Peyer's patch (tissue), 4 donors: ENCODE data around the gene TMTC2. TPM values are rescaled to one million over a fixed set of nuclear protein-coding genes. Genes with fewer than 3 reads are reported as not detected.
"Not testable (repeated sequence)": the region's sequence is repeated elsewhere in the genome, so short reads cannot be mapped to it uniquely, and the experiment has no call there.

ENCODE experiments used
- DNase-seq, 3 donors: peaks; one replicate each; pipeline ENCODE4 v3.0.0-alpha.2; 2017 to 2019
- H3K27ac ChIP-seq, 4 donors: fragments of 200-600 bp; sonication (generic); one replicate each; pipeline ENCODE4 v1.5.1; 2016 to 2019
- H3K27me3 ChIP-seq, 2 donors: fragments of 200-600 bp; sonication (generic); one replicate each; pipeline ENCODE4 v1.5.1; 2019
- H3K36me3 ChIP-seq, 3 donors: fragments of 200-600 bp; sonication (generic); one replicate each; pipeline ENCODE4 v1.5.1; 2016 to 2019
- H3K4me1 ChIP-seq, 4 donors: fragments of 200-600 bp; sonication (generic); one replicate each; pipeline ENCODE4 v1.5.1; 2016 to 2019
- H3K4me3 ChIP-seq, 4 donors: fragments of 200-600 bp; sonication (generic); 1 replicate in 3 of 4; 2 replicates in 1 of 4; pipeline ENCODE4 v1.5.1; 2016 to 2019; ENCODE audit warnings: mild to moderate bottlenecking in 1 of 4
- H3K9me3 ChIP-seq, 4 donors: fragments of 200-600 bp; sonication (generic); one replicate each; pipeline ENCODE4 v1.5.1; 2016 to 2019; ENCODE audit warnings: mild to moderate bottlenecking in 1 of 4
- CTCF ChIP-seq, 6 experiments: fragments of 450-650 bp in 4 of 6; fragments of 200-600 bp in 2 of 6; sonication (generic) in 1 of 6; IDR thresholded peaks; one replicate each; pipeline ENCODE4 v1.5.1; 2017 to 2019; ENCODE audit warnings: antibody characterized with exemption in 6 of 6, mild to moderate bottlenecking in 3 of 6, moderate library complexity in 1 of 6
- POLR2A ChIP-seq, 2 donors: fragments of 450-650 bp; IDR thresholded peaks; one replicate each; pipeline ENCODE4 v1.5.1; 2017; ENCODE audit warnings: antibody characterized with exemption in 2 of 2, mild to moderate bottlenecking in 2 of 2, moderate library complexity in 2 of 2
- total RNA-seq, 4 donors: library from RNA; depleted of rRNA; stranded (reverse); fragments of >200 nt; gene quantifications; one replicate each; pipeline ENCODE4 v1.1.0, GENCODE V29; 2016

Gene TMTC2
- total RNA-seq, 4 donors from 2014 or later, result 7.0 to 19.8 (median 8.5) TPM

GRCh38 chr12:82804601-82805000 is 117.9 kb downstream of the TMTC2 start:
- no peaks in the 10 kb centered on the region for H3K27me3 ChIP-seq
- no peak overlapping the region for H3K27ac ChIP-seq
- H3K36me3 ChIP-seq, result no peaks in the 10 kb centered on the region
- no peaks in the 10 kb centered on the region for H3K9me3 ChIP-seq
- no peaks in the 10 kb centered on the region for H3K4me1 ChIP-seq
- no peak for DNase-seq
- H3K4me3 ChIP-seq, result no peak overlapping the region
- TF ChIP-seq POLR2A (IDR thresholded peaks at IDR 0.05) (no peak), CTCF (IDR thresholded peaks at IDR 0.05) (no peak)

GRCh38 chr12:82805004-82805403 is 118.3 kb downstream of the TMTC2 start:
- not testable (repeated sequence) for DNase-seq, H3K9me3 ChIP-seq, H3K36me3 ChIP-seq, H3K27ac ChIP-seq, H3K27me3 ChIP-seq, H3K4me3 ChIP-seq, H3K4me1 ChIP-seq

GRCh38 chr12:82805812-82806497 is 119.2 kb downstream of the TMTC2 start:
- H3K4me3 ChIP-seq, result no peak overlapping the region
- H3K27ac ChIP-seq, result no peak overlapping the region
- DNase-seq, result no peak
- no peaks in the 10 kb centered on the region for H3K4me1 ChIP-seq
- no peak for TF ChIP-seq POLR2A (IDR thresholded peaks at IDR 0.05)
- TF ChIP-seq CTCF (IDR thresholded peaks at IDR 0.05), result no peak
- no peaks in the 10 kb centered on the region for H3K9me3 ChIP-seq
- H3K27me3 ChIP-seq, result no peaks in the 10 kb centered on the region
- no peaks in the 10 kb centered on the region for H3K36me3 ChIP-seq

- Histone ChIP-seq H3K36me3 (no peaks in the 10 kb centered on the region), H3K27me3 (no peaks in the 10 kb centered on the region), H3K4me1 (no peaks in the 10 kb centered on the region), H3K27ac (no peak overlapping the region), H3K9me3 (no peaks in the 10 kb centered on the region), H3K4me3 (no peak overlapping the region)
- no peak for TF ChIP-seq POLR2A (IDR thresholded peaks at IDR 0.05)
- TF ChIP-seq CTCF (IDR thresholded peaks at IDR 0.05), result no peak
- DNase-seq, result no peak
These were observed 120.5 kb downstream of the TMTC2 start for GRCh38 chr12:82807132-82807737.

- Histone ChIP-seq H3K36me3 (no peaks in the 10 kb centered on the region), H3K4me1 (no peaks in the 10 kb centered on the region), H3K27me3 (no peaks in the 10 kb centered on the region), H3K9me3 (no peaks in the 10 kb centered on the region), H3K4me3 (no peak overlapping the region), H3K27ac (no peak overlapping the region)
- no peak for TF ChIP-seq CTCF (IDR thresholded peaks at IDR 0.05)
- TF ChIP-seq POLR2A (IDR thresholded peaks at IDR 0.05), result no peak
- no peak for DNase-seq
These were observed 123.9 kb downstream of the TMTC2 start for GRCh38 chr12:82810568-82810967.

GRCh38 chr12:82817368-82817767 is 130.7 kb downstream of the TMTC2 start:
- Histone ChIP-seq H3K27ac (no peak overlapping the region), H3K27me3 (no peaks in the 10 kb centered on the region), H3K4me3 (no peak overlapping the region), H3K9me3 (no peaks in the 10 kb centered on the region), H3K36me3 (no peaks in the 10 kb centered on the region), H3K4me1 (no peaks in the 10 kb centered on the region)
- TF ChIP-seq POLR2A (IDR thresholded peaks at IDR 0.05) (no peak), CTCF (IDR thresholded peaks at IDR 0.05) (no peak)
- no peak for DNase-seq
